HEK293T (cell line): Measurements from ENCODE around the gene FOXO1.

ENCODE experiments used
- BHLHE40 ChIP-seq: fragments of 450-650 bp; IDR thresholded peaks from 2 replicates; pipeline ENCODE4 v1.6.1; 2016; ENCODE audit warnings: mild to moderate bottlenecking, moderate library complexity, borderline replicate concordance
- ELF4 ChIP-seq: fragments of 450-650 bp; IDR thresholded peaks from 2 replicates; pipeline ENCODE4 v1.6.1; 2017; ENCODE audit warnings: antibody characterized with exemption
- FOXK2 ChIP-seq: fragments of 450-650 bp; IDR thresholded peaks from 2 replicates; pipeline ENCODE4 v1.6.1; 2016; ENCODE audit warnings: mild to moderate bottlenecking
- LEF1 ChIP-seq: fragments of 450-650 bp; IDR thresholded peaks from 2 replicates; pipeline ENCODE4 v1.6.1; 2017; ENCODE audit warnings: mild to moderate bottlenecking, borderline replicate concordance

GRCh38 chr13:40635315-40635995, 31.0 kb downstream of the FOXO1 start:
- TF ChIP-seq ELF4, result no peak
- no peak for TF ChIP-seq BHLHE40
- TF ChIP-seq LEF1, result no peak
- TF ChIP-seq FOXK2, result no peak
